ENCODE results near the gene ICA1. TPM values are rescaled to one million over a fixed set of nuclear protein-coding genes. Genes with fewer than 3 reads are reported as not detected.

The ICA1 gene
- total RNA-seq, 1 donor from 2014 or later = 43.2 TPM

GRCh38 chr7:8228766-8229674 lies 32.9 kb downstream of the ICA1 start:
- DNase-seq (ENCODE audit: extremely low read depth, low read depth, low spot score) = no peak

- DNase-seq (ENCODE audit: extremely low read depth, low read depth, low spot score) = no peak
These were observed 33.9 kb downstream of the ICA1 start for GRCh38 chr7:8228068-8228467.

GRCh38 chr7:8227261-8227660 lies 34.7 kb downstream of the ICA1 start:
- no peak for DNase-seq (ENCODE audit: extremely low read depth, low read depth, low spot score)

- DNase-seq (ENCODE audit: extremely low read depth, low read depth, low spot score) = no peak
These were observed 35.5 kb downstream of the ICA1 start for GRCh38 chr7:8226501-8226900.

- no peak for DNase-seq (ENCODE audit: extremely low read depth, low read depth, low spot score)
These were observed 40.4 kb downstream of the ICA1 start for GRCh38 chr7:8221567-8221966.

GRCh38 chr7:8221101-8221495 lies 40.9 kb downstream of the ICA1 start:
- no peak for DNase-seq (ENCODE audit: extremely low read depth, low read depth, low spot score)

- DNase-seq (ENCODE audit: extremely low read depth, low read depth, low spot score) = no peak
These were observed 41.4 kb downstream of the ICA1 start for GRCh38 chr7:8220376-8221100.

GRCh38 chr7:8217200-8218068 lies 44.5 kb downstream of the ICA1 start:
- DNase-seq (ENCODE audit: extremely low read depth, low read depth, low spot score) = peak; percentile 69

- no peak for DNase-seq (ENCODE audit: extremely low read depth, low read depth, low spot score)
These were observed 45.7 kb downstream of the ICA1 start for GRCh38 chr7:8216334-8216690.

GRCh38 chr7:8215648-8216333 lies 46.2 kb downstream of the ICA1 start:
- no peak for DNase-seq (ENCODE audit: extremely low read depth, low read depth, low spot score)

- DNase-seq (ENCODE audit: extremely low read depth, low read depth, low spot score) = no peak
These were observed 47.6 kb downstream of the ICA1 start for GRCh38 chr7:8214244-8214824.

GRCh38 chr7:8213381-8213780 lies 48.6 kb downstream of the ICA1 start:
- no peak for DNase-seq (ENCODE audit: extremely low read depth, low read depth, low spot score)

GRCh38 chr7:8212638-8213037 lies 49.3 kb downstream of the ICA1 start:
- no peak for DNase-seq (ENCODE audit: extremely low read depth, low read depth, low spot score)

- no peak for DNase-seq (ENCODE audit: extremely low read depth, low read depth, low spot score)
These were observed 50.3 kb downstream of the ICA1 start for GRCh38 chr7:8211725-8212096.

- no peak for DNase-seq (ENCODE audit: extremely low read depth, low read depth, low spot score)
These were observed 50.9 kb downstream of the ICA1 start for GRCh38 chr7:8210845-8211724.

GRCh38 chr7:8209353-8209752 lies 52.6 kb downstream of the ICA1 start:
- no peak for DNase-seq (ENCODE audit: extremely low read depth, low read depth, low spot score)

GRCh38 chr7:8208816-8209215 lies 53.2 kb downstream of the ICA1 start:
- no peak for DNase-seq (ENCODE audit: extremely low read depth, low read depth, low spot score)

- no peak for DNase-seq (ENCODE audit: extremely low read depth, low read depth, low spot score)
These were observed 55.0 kb downstream of the ICA1 start for GRCh38 chr7:8206956-8207355.

GRCh38 chr7:8205537-8205936 lies 56.4 kb downstream of the ICA1 start:
- DNase-seq (ENCODE audit: extremely low read depth, low read depth, low spot score) = no peak

Data from glomerular endothelial cell (primary cell).